ENCODE results near the gene PSMD4.

DNA sequence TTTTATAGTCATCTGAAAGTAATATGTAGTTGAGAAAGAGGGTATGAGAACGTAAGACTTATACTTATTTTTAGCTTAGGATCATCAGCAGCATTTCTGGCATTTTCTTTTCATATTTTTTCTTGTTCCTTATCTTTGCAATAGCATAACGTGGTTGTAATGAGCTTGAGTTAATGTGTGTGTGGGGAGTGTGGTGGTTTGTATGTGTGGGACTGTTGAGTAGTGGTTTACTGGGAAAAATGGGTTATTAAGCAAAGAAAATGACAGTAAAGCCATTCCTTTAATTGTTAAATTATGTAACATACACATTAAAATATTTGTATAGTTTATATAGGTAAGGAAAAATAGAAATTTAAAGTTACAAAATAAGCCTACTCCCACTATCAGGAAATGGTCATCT lies 41.0 kb upstream of the PSMD4 start:
- TF ChIP-seq GATA2 (IDR thresholded peaks at IDR 0.05; ENCODE audit: low read depth, low read length) (no peak), GATA3 (IDR thresholded peaks at IDR 0.05; ENCODE audit: low read depth, low read length) (no peak)

All from SH-SY5Y (cell line).